H1 (cell line): ENCODE results near the gene SFRP5. TPM values are rescaled to one million over a fixed set of nuclear protein-coding genes. Genes with fewer than 3 reads are reported as not detected.

Source experiments
- NRF1 ChIP-seq: IDR thresholded peaks from 2 replicates; pipeline ENCODE4 v1.6.1; 2011; ENCODE audit warnings: mild to moderate bottlenecking, low read depth, low read length, improper control_type of control experiment
- polyA plus RNA-seq, 7 experiments: library from polyadenylated mRNA; depleted of rRNA in 3 of 7; stranded (reverse) in 5 of 7; unstranded in 2 of 7; fragments of >200 nt in 5 of 7; fragments of 200-250 nt in 2 of 7; gene quantifications; 1 replicate in 5 of 7; 2 replicates in 1 of 7; 4 replicates in 1 of 7; pipeline versions ENCODE4 v1.2.1 to v1.2.3, GENCODE V29; 2011 to 2013; ENCODE audit warnings: missing spikeins in 2 of 7, mixed read lengths in 2 of 7
- total RNA-seq: library from RNA; stranded (reverse); fragmentation: NEBNext Ultra II Directional; extraction: Animal tissue kit (Norgen Biotek cat#: 25700); gene quantifications from 2 replicates; pipeline ENCODE4 v1.2.1, GENCODE V29; 2021

The SFRP5 gene
- total and polyA plus RNA-seq, 2 of the 8 experiments (the other 6 are each of a cell fraction or from before 2014, with no cell fraction given): 3.9 to 5.9 TPM

GRCh38 chr10:97734021-97734420 is 37.8 kb downstream of the SFRP5 start (continued):
- no peak for TF ChIP-seq NRF1
- TF ChIP-seq, all 59 proteins: peak for 0
